HepG2 (cell line): ENCODE measurements around the gene SUDS3. TPM values are rescaled to one million over a fixed set of nuclear protein-coding genes. Genes with fewer than 3 reads are reported as not detected.

Experiments used
- ATAC-seq: fragments of 200-7000 bp; cut with Tn5 transposase; 3 replicates; pipeline ENCODE4 v1.9.1; 2020; ENCODE audit warnings: mild to moderate bottlenecking, moderate library complexity
- BruUV-seq: library from RNA; stranded (reverse); fragments of 400-500 nt; replicated peaks from 2 replicates; lab custom pipeline; 2021; lab: Mats Ljungman, UMichigan
- CTCF ChIA-PET: fragments of 300-600 bp; formaldehyde crosslinking; extraction: SDS; loops from one replicate; lab custom pipeline; 2021; ENCODE audit warnings: low total read pairs, inconsistent platforms, low intra/inter-chr PET ratio; lab: Yijun Ruan, JAX
- POLR2A ChIA-PET: fragments of 350-600 bp; sonication (Branson Sonifier 250); formaldehyde crosslinking; loops from one replicate; lab custom pipeline; 2020; ENCODE audit warnings: antibody characterized with exemption, inconsistent platforms; lab: Yijun Ruan, JAX
- DNase-seq: peaks from one replicate; pipeline ENCODE4 v3.0.0-alpha.2; 2015; ENCODE audit warnings: low spot score
- FAIRE-seq: peaks from 3 replicates; lab custom pipeline; 2011; peaks lifted over from hg19 to GRCh38; lab: Jason Lieb, UNC
- H2AFZ ChIP-seq: one replicate; pipeline ENCODE4 v1.6.1; 2011; ENCODE audit warnings: low read length, inconsistent platforms
- H3K27ac ChIP-seq: fragments of 300-600 bp; 3 replicates; pipeline ENCODE4 v1.8.0; 2011; ENCODE audit warnings: mixed run types, mild to moderate bottlenecking, mixed read lengths, low read length, inconsistent platforms; ENCODE audit not compliant: insufficient read depth; ENCODE audit errors: extremely low read length
- H3K27me3 ChIP-seq, 2 experiments: fragments of 200-600 bp in 1 of 2; 2 replicates in 1 of 2; 3 replicates in 1 of 2; pipeline versions ENCODE4 v1.6.0 to v1.8.0; 2011; ENCODE audit warnings: low read length in 2 of 2, mild to moderate bottlenecking in 2 of 2, moderate library complexity in 2 of 2, inconsistent platforms in 1 of 2; ENCODE audit not compliant: insufficient read depth in 2 of 2, control insufficient read depth in 1 of 2
- H3K36me3 ChIP-seq, 2 experiments: fragments of 200-600 bp in 1 of 2; replicated peaks in 1 of 2; 2 replicates in 1 of 2; 3 replicates in 1 of 2; pipeline versions ENCODE4 v1.5.1 to v1.8.0; 2011; ENCODE audit warnings: low read length in 2 of 2, inconsistent platforms in 1 of 2; ENCODE audit not compliant: insufficient read depth in 2 of 2, control insufficient read depth in 1 of 2
- H3K4me1 ChIP-seq: 2 replicates; pipeline ENCODE4 v1.5.1; 2012; ENCODE audit warnings: low read length, inconsistent platforms; ENCODE audit not compliant: insufficient read depth
- H3K4me2 ChIP-seq: 2 replicates; pipeline ENCODE4 v1.6.0; 2011; ENCODE audit warnings: low read depth, low read length, inconsistent platforms
- H3K4me3 ChIP-seq, 3 experiments: fragments of 200-600 bp in 1 of 3; sonication (generic), shearing (Covaris generic) in 1 of 3; replicated peaks in 1 of 3; 2 replicates each; pipeline ENCODE4 v1.5.1; 2011 to 2016; ENCODE audit warnings: low read length in 3 of 3, inconsistent platforms in 2 of 3, low read depth in 2 of 3, mild to moderate bottlenecking in 2 of 3, control low read depth in 1 of 3, mixed read lengths in 1 of 3; ENCODE audit not compliant: insufficient read depth in 1 of 3
- H3K79me2 ChIP-seq: one replicate; pipeline ENCODE4 v1.6.1; 2011; ENCODE audit warnings: low read length, inconsistent platforms; ENCODE audit not compliant: insufficient read depth
- H3K9ac ChIP-seq: 2 replicates; pipeline ENCODE4 v1.6.0; 2011; ENCODE audit warnings: mild to moderate bottlenecking, low read depth, low read length, inconsistent platforms; ENCODE audit not compliant: insufficient read depth
- H3K9me3 ChIP-seq: 2 replicates; pipeline ENCODE4 v1.5.1; 2012; ENCODE audit warnings: mild to moderate bottlenecking, low read length
- H4K20me1 ChIP-seq: 2 replicates; pipeline ENCODE4 v1.6.0; 2011; ENCODE audit warnings: inconsistent platforms, mild to moderate bottlenecking, low read length, moderate library complexity; ENCODE audit not compliant: insufficient read depth
- ATF7 ChIP-seq, 2 experiments: fragments of 450-650 bp in 1 of 2; sonication (generic) in 1 of 2; formaldehyde crosslinking in 1 of 2; IDR thresholded peaks; 2 replicates each; pipeline versions ENCODE4 v1.4.0 to v1.6.1; 2016 to 2020; ENCODE audit warnings: antibody characterized with exemption in 1 of 2, mild to moderate bottlenecking in 1 of 2, missing genetic modification reagents in 1 of 2
- RBM39 ChIP-seq: fragments of 200-400 bp; formaldehyde crosslinking; IDR thresholded peaks from one replicate; pipeline ENCODE4 v1.6.1; 2018; ENCODE audit warnings: antibody characterized with exemption, mild to moderate bottlenecking, low read depth, low read length; ENCODE audit not compliant: poor library complexity, severe bottlenecking
- RCOR2 ChIP-seq: IDR thresholded peaks from 2 replicates; pipeline ENCODE4 v1.6.1; 2016; ENCODE audit warnings: missing biosample characterization, missing genetic modification reagents
- ZBTB20 ChIP-seq: sonication (generic); formaldehyde crosslinking; IDR thresholded peaks from 2 replicates; pipeline ENCODE4 v1.8.1; 2023; ENCODE audit warnings: missing genetic modification reagents, low read depth, mild to moderate bottlenecking, borderline replicate concordance
- ZFP90 ChIP-seq: sonication (generic); formaldehyde crosslinking; IDR thresholded peaks from 2 replicates; pipeline ENCODE4 v1.8.0; 2022; ENCODE audit warnings: missing genetic modification reagents, mild to moderate bottlenecking, inconsistent platforms, borderline replicate concordance
- ZNF678 ChIP-seq: sonication (generic); formaldehyde crosslinking; IDR thresholded peaks from 2 replicates; pipeline ENCODE4 v1.4.0; 2020; ENCODE audit warnings: mild to moderate bottlenecking, missing genetic modification reagents
- ZNF75D ChIP-seq: sonication (generic); formaldehyde crosslinking; IDR thresholded peaks from 2 replicates; pipeline ENCODE4 v1.8.1; 2023; ENCODE audit warnings: missing genetic modification reagents, mild to moderate bottlenecking, borderline replicate concordance
- ZSCAN25 ChIP-seq: sonication (generic); formaldehyde crosslinking; IDR thresholded peaks from 2 replicates; pipeline ENCODE4 v1.8.0; 2022; ENCODE audit warnings: mild to moderate bottlenecking, missing genetic modification reagents
- WGBS: methylation state at CpG from one replicate; pipeline ENCODE4 v1.1.6; 2017; ENCODE audit warnings: low lambda C conversion rate; 5-methylcytosine and 5-hydroxymethylcytosine counted together
- in situ Hi-C: cut with HindIII; loops from 2 replicates; pipeline ENCODE4 v1.10.0; 2017; ENCODE audit warnings: low pct_unique_long_range_greater_than_20kb; ENCODE audit not compliant: extremely low pct_ligation_motif_present
- intact Hi-C: fragments of 100-400 bp; cut with micrococcal nuclease; formaldehyde crosslinking; loops from one replicate; pipeline ENCODE4 v1.10.0; 2022; ENCODE audit not compliant: unreplicated experiment
- polyA plus RNA-seq, 8 experiments: library from polyadenylated mRNA; depleted of rRNA in 3 of 8; stranded (reverse) in 7 of 8; unstranded in 1 of 8; fragments of >200 nt; fragmentation: Illumina TruSeq in 4 of 8; extraction: Trizol in 4 of 8; gene quantifications; 2 replicates each; pipeline versions ENCODE4 v1.2.1 to v1.2.3, GENCODE V29; 2011 to 2016; ENCODE audit warnings: low read depth in 4 of 8, missing spikeins in 1 of 8, mixed read lengths in 1 of 8; ENCODE audit not compliant: insufficient read depth in 1 of 8
- total RNA-seq, 5 experiments: library from RNA; depleted of rRNA; stranded (reverse); fragments of >200 nt; fragmentation: Illumina TruSeq; extraction: Trizol; gene quantifications; 2 replicates each; pipeline ENCODE4 v1.2.3, GENCODE V29; 2016; ENCODE audit warnings: low read depth in 1 of 5
- TF ChIP-seq, protein P1 (sequence below): sonication (generic); formaldehyde crosslinking; IDR thresholded peaks from 2 replicates; pipeline ENCODE4 v1.4.0; 2020; ENCODE audit warnings: missing genetic modification reagents
- TF ChIP-seq, protein P2 (sequence below): sonication (generic); formaldehyde crosslinking; IDR thresholded peaks from 2 replicates; pipeline ENCODE4 v1.4.0; 2020; ENCODE audit warnings: missing genetic modification reagents
- TF ChIP-seq, protein P3 (sequence below): sonication (generic); formaldehyde crosslinking; IDR thresholded peaks from 2 replicates; pipeline ENCODE4 v1.4.0; 2020; ENCODE audit warnings: mild to moderate bottlenecking, missing genetic modification reagents

SUDS3 gene
- total and polyA plus RNA-seq, 2 of the 13 experiments (the other 11 are each of a cell fraction or from before 2014, with no cell fraction given) = 20.2 to 33.1 TPM

DNA sequence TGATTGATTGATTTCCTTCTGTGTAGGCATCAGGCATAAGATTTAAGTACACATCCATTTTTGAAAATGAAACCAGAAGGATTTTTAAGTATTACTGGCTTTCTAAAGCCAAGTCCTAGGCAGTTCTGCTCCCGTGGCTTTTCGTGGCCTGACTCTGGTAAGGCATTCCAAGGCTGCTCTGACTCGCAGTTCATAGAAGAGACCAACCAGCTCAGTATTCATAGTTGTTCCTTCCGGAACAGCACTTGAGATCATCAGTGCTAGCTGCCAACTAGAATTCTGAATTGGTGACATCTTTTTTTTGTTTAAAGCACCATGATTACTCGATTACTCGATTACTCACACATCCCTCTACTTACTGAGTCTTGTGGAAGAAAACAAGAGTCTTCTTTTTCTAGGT, 25.9 kb downstream of the SUDS3 start:
- Histone ChIP-seq H3K36me3 (peaks cover 10 to 73% of the 10 kb centered on the region in 2 experiments; a peak in 4 of 5 replicates), H2AFZ (no peak overlapping the region), H3K79me2 (no peaks in the 10 kb centered on the region), H3K27me3 (no peaks in the 10 kb centered on the region), H4K20me1 (no peaks in the 10 kb centered on the region; the same call in 1 of the 2 replicates), H3K9me3 (no peaks in the 10 kb centered on the region), H3K4me3 (no peak overlapping the region), H3K9ac (no peak overlapping the region), H3K27ac (no peak overlapping the region), H3K4me2 (no peak overlapping the region), H3K4me1 (no peaks in the 10 kb centered on the region)
- TF ChIP-seq ZFP90 (CRISPR knock-in tag) = no peak
- no peak for TF ChIP-seq RCOR2
- TF ChIP-seq ZNF75D (CRISPR knock-in tag) = no peak
- TF ChIP-seq, protein P1, sequence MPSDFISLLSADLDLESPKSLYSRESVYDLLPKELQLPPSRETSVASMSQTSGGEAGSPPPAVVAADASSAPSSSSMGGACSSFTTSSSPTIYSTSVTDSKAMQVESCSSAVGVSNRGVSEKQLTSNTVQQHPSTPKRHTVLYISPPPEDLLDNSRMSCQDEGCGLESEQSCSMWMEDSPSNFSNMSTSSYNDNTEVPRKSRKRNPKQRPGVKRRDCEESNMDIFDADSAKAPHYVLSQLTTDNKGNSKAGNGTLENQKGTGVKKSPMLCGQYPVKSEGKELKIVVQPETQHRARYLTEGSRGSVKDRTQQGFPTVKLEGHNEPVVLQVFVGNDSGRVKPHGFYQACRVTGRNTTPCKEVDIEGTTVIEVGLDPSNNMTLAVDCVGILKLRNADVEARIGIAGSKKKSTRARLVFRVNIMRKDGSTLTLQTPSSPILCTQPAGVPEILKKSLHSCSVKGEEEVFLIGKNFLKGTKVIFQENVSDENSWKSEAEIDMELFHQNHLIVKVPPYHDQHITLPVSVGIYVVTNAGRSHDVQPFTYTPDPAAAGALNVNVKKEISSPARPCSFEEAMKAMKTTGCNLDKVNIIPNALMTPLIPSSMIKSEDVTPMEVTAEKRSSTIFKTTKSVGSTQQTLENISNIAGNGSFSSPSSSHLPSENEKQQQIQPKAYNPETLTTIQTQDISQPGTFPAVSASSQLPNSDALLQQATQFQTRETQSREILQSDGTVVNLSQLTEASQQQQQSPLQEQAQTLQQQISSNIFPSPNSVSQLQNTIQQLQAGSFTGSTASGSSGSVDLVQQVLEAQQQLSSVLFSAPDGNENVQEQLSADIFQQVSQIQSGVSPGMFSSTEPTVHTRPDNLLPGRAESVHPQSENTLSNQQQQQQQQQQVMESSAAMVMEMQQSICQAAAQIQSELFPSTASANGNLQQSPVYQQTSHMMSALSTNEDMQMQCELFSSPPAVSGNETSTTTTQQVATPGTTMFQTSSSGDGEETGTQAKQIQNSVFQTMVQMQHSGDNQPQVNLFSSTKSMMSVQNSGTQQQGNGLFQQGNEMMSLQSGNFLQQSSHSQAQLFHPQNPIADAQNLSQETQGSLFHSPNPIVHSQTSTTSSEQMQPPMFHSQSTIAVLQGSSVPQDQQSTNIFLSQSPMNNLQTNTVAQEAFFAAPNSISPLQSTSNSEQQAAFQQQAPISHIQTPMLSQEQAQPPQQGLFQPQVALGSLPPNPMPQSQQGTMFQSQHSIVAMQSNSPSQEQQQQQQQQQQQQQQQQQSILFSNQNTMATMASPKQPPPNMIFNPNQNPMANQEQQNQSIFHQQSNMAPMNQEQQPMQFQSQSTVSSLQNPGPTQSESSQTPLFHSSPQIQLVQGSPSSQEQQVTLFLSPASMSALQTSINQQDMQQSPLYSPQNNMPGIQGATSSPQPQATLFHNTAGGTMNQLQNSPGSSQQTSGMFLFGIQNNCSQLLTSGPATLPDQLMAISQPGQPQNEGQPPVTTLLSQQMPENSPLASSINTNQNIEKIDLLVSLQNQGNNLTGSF (CRISPR knock-in tag) = no peak
- TF ChIP-seq RBM39 = no peak
- TF ChIP-seq, protein P2, sequence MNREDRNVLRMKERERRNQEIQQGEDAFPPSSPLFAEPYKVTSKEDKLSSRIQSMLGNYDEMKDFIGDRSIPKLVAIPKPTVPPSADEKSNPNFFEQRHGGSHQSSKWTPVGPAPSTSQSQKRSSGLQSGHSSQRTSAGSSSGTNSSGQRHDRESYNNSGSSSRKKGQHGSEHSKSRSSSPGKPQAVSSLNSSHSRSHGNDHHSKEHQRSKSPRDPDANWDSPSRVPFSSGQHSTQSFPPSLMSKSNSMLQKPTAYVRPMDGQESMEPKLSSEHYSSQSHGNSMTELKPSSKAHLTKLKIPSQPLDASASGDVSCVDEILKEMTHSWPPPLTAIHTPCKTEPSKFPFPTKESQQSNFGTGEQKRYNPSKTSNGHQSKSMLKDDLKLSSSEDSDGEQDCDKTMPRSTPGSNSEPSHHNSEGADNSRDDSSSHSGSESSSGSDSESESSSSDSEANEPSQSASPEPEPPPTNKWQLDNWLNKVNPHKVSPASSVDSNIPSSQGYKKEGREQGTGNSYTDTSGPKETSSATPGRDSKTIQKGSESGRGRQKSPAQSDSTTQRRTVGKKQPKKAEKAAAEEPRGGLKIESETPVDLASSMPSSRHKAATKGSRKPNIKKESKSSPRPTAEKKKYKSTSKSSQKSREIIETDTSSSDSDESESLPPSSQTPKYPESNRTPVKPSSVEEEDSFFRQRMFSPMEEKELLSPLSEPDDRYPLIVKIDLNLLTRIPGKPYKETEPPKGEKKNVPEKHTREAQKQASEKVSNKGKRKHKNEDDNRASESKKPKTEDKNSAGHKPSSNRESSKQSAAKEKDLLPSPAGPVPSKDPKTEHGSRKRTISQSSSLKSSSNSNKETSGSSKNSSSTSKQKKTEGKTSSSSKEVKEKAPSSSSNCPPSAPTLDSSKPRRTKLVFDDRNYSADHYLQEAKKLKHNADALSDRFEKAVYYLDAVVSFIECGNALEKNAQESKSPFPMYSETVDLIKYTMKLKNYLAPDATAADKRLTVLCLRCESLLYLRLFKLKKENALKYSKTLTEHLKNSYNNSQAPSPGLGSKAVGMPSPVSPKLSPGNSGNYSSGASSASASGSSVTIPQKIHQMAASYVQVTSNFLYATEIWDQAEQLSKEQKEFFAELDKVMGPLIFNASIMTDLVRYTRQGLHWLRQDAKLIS (CRISPR knock-in tag) = no peak
- TF ChIP-seq, protein P3, sequence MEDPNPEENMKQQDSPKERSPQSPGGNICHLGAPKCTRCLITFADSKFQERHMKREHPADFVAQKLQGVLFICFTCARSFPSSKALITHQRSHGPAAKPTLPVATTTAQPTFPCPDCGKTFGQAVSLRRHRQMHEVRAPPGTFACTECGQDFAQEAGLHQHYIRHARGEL (CRISPR knock-in tag) = no peak
- TF ChIP-seq ATF7 (IDR thresholded peaks at IDR 0.05) = no peak
- TF ChIP-seq ATF7 (CRISPR knock-in tag; IDR thresholded peaks at IDR 0.05) = no peak
- TF ChIP-seq ZSCAN25 (CRISPR knock-in tag) = no peak
- TF ChIP-seq ZBTB20 = no peak
- no peak for TF ChIP-seq ZNF678 (CRISPR knock-in tag)
- FAIRE-seq (no peak), ATAC-seq (no peak), DNase-seq (no peak)
- 93% methylated on average over 6 of the region's 6 CpGs for WGBS
- in situ Hi-C loops (loop anchor here (25.0 kb wide), 1 partner anchor 635 kb away; no protein-coding TSS in a partner anchor), intact Hi-C loops (loop anchor here (2.0 kb wide), 1 partner anchor 51 kb away; no protein-coding TSS in a partner anchor)
- BruUV-seq = no TSS peak
- ChIA-PET CTCF (no interaction called here), POLR2A (no interaction called here)
